ENCODE measurements around the gene LGI1. TPM values are rescaled to one million over a fixed set of nuclear protein-coding genes. Genes with fewer than 3 reads are reported as not detected.

The LGI1 gene
- polyA plus RNA-seq: not detected

DNA sequence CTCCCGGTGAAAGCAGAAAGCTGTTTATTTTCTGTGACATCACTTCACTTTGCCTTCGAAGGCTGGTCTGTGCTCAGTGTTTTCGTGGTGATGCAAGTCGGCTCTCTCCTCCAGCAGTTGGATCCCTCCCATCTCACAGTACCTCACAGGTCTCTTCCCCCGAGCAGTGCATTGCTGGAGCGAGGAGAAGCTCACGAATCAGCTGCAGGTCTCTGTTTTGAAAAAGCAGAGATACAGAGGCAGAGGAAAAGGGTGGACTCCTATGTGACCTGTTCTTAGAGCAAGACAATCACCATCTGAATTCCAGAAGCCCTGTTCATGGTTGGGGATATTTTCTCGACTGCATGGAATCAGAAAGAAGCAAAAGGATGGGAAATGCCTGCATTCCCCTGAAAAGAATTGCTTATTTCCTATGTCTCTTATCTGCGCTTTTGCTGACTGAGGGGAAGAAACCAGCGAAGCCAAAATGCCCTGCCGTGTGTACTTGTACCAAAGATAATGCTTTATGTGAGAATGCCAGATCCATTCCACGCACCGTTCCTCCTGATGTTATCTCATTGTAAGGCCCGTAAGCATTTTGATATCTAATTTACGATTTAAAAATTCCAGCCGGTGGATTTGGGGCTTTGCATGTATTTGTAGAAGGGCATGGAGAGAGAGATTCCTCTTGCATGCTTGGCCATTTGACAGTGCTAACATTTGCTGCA is at the start of gene LGI1:
TSS of gene LGI1 (plus strand) at position 136 of the 707 bp plus-strand sequence. CDS start at position 345, 209 bp downstream.
- no peaks in the 10 kb centered on the region for H3K36me3 Mint-ChIP-seq
- peaks cover 21% of the 10 kb centered on the region for H3K27me3 Mint-ChIP-seq
- no peak within 1 kb of the TSS for H3K4me3 Mint-ChIP-seq
- H3K4me1 Mint-ChIP-seq: peaks cover 0 to 5% (median 4%) of the 10 kb centered on the region in 3 donors
- H3K9me3 Mint-ChIP-seq: no peaks in the 10 kb centered on the region
- no peak within 1 kb of the TSS for H3K27ac Mint-ChIP-seq

DNA sequence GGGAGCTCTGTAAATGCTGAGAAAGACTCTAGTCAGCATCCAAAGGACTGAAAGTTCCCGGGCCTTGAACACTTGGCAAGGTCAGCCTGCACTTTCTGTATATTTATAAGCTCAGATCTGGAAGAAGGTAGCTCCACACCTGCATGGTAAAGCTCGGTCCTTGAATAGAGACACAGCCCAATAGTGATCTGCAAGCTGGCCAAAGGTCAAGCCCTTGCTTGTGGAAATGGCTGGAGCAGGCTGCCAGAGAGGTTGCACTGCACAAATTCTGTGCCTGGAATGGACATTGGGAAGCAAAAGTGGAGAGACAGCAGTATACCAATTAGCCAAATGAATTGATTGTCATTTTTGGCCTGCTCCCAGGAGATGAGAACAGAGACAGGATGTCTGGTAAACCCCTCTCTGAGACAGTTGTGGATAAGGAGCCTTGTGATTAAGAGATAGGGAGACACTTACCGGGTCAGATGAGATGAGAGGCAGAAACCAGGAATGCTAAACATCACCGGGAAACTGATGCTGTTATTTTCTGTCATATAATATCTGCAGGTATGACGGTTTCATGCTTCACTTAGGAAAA is 47.3 kb upstream of the LGI1 start:
- Mint-ChIP-seq H3K27ac (no peak overlapping the region), H3K27me3 (peaks cover 1% of the 10 kb centered on the region), H3K4me1 (peaks cover 0 to 4% (median 0%) of the 10 kb centered on the region in 3 donors), H3K4me3 (no peak overlapping the region), H3K9me3 (peaks cover 0 to 2% (median 0%) of the 10 kb centered on the region in 3 donors), H3K36me3 (no peaks in the 10 kb centered on the region)

DNA sequence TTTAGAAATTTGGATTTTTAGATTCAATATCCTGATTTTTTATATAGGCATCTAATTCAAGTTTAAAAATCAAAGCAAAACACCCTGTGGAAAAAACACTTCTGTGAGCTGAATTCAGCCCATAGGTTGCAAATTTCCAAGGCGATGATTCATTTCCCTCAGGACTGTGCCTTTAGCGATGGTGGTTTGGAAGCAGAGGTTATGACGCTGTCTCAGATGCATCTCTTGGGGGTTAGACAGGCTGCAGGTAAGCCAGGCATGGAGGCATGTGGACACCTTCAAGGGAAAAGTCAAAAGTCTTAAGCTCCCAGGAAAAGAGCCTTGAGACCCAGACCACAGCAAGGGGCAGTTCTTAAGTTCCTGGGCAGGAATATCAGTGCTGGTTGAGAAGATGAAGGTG is 45.8 kb upstream of the LGI1 start:
- peaks cover 0 to 6% (median 0%) of the 10 kb centered on the region in 3 donors for H3K4me1 Mint-ChIP-seq
- no peaks in the 10 kb centered on the region for H3K36me3 Mint-ChIP-seq
- peaks cover 0 to under 1% (median 0%) of the 10 kb centered on the region in 3 donors for H3K9me3 Mint-ChIP-seq
- peaks cover 1% of the 10 kb centered on the region for H3K27me3 Mint-ChIP-seq
- H3K27ac Mint-ChIP-seq: no peak overlapping the region
- H3K4me3 Mint-ChIP-seq: no peak overlapping the region

DNA sequence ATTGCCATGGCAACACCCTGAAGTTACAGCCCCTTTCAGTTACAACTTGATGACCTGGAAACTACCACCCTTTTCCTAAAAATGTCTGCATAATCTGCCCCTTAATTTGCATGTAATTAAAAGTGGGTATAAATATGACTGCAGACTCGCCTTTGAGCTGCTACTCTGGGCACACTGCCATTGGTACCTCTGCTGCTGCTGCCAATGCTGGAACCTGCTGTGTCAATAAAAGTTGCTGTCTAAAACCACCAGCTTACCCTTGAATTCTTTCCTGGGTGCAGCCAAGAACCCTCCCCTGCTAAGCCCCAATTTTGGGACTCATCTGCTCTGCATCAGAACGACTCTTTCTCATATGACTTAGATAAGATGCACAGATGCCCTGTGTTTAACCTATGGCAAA is 45.1 kb upstream of the LGI1 start:
- H3K27ac Mint-ChIP-seq: no peak overlapping the region
- no peaks in the 10 kb centered on the region for H3K9me3 Mint-ChIP-seq
- H3K4me3 Mint-ChIP-seq: no peak overlapping the region
- peaks cover 4% of the 10 kb centered on the region for H3K27me3 Mint-ChIP-seq
- H3K4me1 Mint-ChIP-seq: peaks cover 0 to 6% (median 0%) of the 10 kb centered on the region in 3 donors
- H3K36me3 Mint-ChIP-seq: no peaks in the 10 kb centered on the region

DNA sequence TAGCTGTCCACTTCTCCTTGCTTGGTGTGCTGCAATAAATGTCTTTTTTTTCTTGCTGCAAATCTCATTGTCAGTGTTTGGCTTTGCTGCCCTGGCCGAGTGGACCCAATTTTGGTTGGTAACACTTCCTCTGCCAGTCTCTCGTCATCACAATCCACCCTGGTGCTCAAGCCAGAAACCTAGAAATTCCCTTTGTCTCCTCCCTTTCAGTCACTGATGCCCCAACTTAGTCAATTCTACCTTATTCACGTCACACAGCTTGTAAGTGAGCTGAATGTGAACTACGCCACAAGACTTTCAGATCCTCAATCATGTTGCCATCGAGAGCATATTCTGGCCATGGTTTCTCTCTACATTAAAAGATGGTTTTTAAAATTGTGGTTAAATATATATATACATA is 42.4 kb upstream of the LGI1 start:
- Mint-ChIP-seq H3K9me3 (no peaks in the 10 kb centered on the region), H3K27me3 (peaks cover 5% of the 10 kb centered on the region), H3K4me3 (peak overlapping the region in 1 of 4 donors; percentile 4), H3K4me1 (peaks cover 3 to 8% (median 8%) of the 10 kb centered on the region in 3 donors), H3K27ac (no peak overlapping the region), H3K36me3 (no peaks in the 10 kb centered on the region)

DNA sequence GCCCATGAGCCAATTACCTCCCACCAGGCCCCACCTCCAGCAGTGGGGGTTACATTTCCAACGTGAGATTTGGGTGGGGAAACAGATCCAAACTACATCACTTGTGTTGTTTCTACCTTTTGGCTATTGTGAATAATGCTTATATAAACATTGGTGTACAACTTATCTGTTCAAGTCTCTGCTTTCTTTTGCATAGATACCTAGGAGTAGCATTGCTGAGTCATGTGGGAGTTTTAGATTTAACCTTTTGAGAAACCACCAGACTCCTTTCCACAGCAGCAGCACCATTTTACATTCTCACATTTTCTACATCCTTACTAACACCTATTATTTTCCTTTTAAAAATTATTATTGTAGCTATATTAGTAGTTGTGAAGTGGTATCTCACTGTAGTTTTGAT is 41.0 kb upstream of the LGI1 start:
- peaks cover 2% of the 10 kb centered on the region for H3K36me3 Mint-ChIP-seq
- H3K9me3 Mint-ChIP-seq: no peaks in the 10 kb centered on the region
- no peak overlapping the region for H3K4me3 Mint-ChIP-seq
- H3K4me1 Mint-ChIP-seq: peaks cover 3 to 8% (median 8%) of the 10 kb centered on the region in 3 donors
- peaks cover 5% of the 10 kb centered on the region for H3K27me3 Mint-ChIP-seq
- H3K27ac Mint-ChIP-seq: no peak overlapping the region

DNA sequence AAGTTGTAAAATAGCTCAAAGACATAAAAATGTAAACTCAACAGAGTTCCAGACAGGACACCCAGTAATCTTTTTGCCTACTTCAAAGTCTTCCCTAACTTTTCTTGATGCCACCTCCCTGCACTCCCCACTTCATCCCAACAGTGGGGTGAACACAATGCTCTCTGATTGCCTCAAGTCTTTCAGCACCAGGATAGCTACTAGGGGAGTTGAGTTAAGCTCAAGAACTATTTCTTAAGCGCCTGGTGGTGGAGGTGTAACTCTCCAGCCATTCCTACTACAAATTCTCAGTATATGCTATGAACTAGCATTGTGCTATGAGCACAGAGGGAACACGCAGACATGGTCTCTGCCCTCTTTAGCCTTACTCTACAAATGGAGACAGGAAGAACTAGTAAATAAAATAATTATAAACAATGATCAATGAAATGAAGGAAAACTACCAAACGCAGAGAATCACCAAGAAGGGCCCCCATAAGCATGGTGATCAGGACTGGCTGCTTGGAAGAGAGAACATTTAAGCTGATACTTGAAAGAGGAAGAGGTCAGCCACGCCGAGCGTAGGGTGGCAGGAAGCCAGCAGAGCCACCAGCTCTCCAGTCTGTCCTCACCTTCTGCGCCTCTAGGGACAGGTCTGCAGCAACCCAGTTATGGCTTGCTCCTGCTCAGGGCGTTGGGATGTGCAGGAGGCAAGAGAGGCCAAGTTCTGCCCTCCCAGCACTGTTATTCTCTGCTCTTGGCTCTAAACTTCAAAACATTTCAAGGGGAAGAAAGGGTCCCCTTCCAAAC is 38.6 kb upstream of the LGI1 start:
- H3K4me3 Mint-ChIP-seq: no peak overlapping the region
- H3K4me1 Mint-ChIP-seq: peaks cover 3 to 8% (median 8%) of the 10 kb centered on the region in 3 donors
- H3K36me3 Mint-ChIP-seq: peaks cover 3% of the 10 kb centered on the region
- peaks cover 3% of the 10 kb centered on the region for H3K27me3 Mint-ChIP-seq
- no peak overlapping the region for H3K27ac Mint-ChIP-seq
- H3K9me3 Mint-ChIP-seq: no peaks in the 10 kb centered on the region

DNA sequence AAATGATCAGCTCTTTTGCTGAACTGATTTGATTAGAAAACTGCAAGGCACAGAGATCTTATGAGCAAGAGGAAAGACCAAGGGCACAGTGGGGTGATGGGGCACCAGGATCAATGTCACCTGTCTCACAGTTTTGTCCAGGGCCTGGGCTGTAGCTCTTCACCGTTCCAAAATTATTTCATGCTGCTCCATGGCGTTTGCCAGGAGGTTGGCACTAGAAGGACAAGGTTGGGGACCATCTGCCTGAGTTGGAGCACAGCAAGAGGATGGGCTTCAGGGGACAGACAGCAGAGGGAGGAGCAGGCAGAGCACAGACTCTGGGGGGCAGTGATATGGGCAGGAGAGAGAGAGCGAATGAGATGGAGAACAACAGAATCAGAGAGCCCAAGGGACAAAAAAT is 37.8 kb upstream of the LGI1 start:
- no peaks in the 10 kb centered on the region for H3K9me3 Mint-ChIP-seq
- H3K4me1 Mint-ChIP-seq: peaks cover 3 to 8% (median 8%) of the 10 kb centered on the region in 3 donors
- no peak overlapping the region for H3K27ac Mint-ChIP-seq
- peaks cover 3% of the 10 kb centered on the region for H3K36me3 Mint-ChIP-seq
- H3K27me3 Mint-ChIP-seq: peaks cover 5% of the 10 kb centered on the region
- H3K4me3 Mint-ChIP-seq: no peak overlapping the region

DNA sequence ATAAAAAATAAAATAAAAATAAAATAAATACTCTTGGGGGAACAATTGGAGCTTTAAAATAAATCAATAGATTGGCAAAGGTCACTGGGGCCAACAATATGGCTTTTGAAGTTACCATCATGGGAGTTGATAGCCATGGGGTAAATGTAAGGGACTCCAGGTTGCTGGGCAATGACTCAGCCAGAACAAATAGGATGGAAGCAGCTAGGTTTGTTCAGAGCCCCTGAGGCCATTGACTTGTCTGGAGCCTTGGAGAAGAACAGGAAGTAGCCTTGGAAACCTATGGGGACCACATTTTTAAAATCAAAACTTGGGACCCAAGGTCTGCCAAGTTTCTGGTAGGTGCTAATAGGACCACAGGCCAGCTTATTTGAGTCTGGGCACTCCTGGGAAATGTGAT is 35.2 kb upstream of the LGI1 start:
- peaks cover 0 to 2% (median 0%) of the 10 kb centered on the region in 3 donors for H3K9me3 Mint-ChIP-seq
- H3K4me1 Mint-ChIP-seq: peaks cover 2 to 8% (median 3%) of the 10 kb centered on the region in 3 donors
- H3K36me3 Mint-ChIP-seq: peaks cover 3% of the 10 kb centered on the region
- H3K27me3 Mint-ChIP-seq: peaks cover 4% of the 10 kb centered on the region
- H3K27ac Mint-ChIP-seq: no peak overlapping the region
- H3K4me3 Mint-ChIP-seq: no peak overlapping the region

DNA sequence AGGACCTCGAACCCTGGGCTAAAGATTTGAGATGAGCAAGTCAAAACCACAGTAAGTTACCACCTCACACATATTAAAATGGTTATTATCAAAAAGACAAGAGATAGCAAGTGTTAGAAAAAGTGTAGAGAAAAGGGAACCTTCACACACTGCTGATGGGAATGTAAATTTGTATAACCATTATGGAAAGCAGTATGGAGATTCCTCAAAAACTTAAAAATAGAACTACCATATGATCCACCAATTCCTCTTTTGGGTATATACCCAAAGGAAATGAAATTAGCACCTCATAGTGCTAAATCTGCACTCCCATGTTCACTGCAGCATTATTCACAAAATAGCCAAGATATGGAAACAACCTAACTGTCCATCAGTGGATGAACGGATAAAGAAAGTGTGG is 34.6 kb upstream of the LGI1 start:
- H3K4me3 Mint-ChIP-seq: no peak overlapping the region
- peaks cover 3% of the 10 kb centered on the region for H3K36me3 Mint-ChIP-seq
- no peak overlapping the region for H3K27ac Mint-ChIP-seq
- peaks cover 0 to 4% (median 3%) of the 10 kb centered on the region in 3 donors for H3K9me3 Mint-ChIP-seq
- H3K4me1 Mint-ChIP-seq: peaks cover 2 to 8% (median 3%) of the 10 kb centered on the region in 3 donors
- peaks cover 3% of the 10 kb centered on the region for H3K27me3 Mint-ChIP-seq

DNA sequence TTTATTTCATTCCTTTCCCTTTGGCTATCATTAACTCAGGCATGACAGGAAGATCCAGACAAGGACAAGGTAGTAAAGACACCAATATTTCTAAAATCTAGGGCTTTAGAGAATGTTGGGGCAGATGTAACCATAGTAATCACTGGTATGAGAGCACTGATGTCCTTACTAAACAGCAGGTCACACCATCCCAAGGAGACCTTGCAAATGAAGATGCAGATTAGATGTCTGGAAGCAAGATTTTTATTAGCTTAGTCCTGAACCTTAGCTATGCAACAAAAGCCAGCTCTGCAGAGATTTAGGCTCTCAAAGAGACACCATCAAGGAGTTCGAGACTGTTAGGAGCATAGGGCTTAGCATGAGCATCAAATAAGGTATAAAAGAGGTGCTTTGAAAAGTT is 31.7 kb upstream of the LGI1 start:
- Mint-ChIP-seq H3K4me3 (no peak overlapping the region), H3K27ac (no peak overlapping the region), H3K27me3 (peaks cover 12% of the 10 kb centered on the region), H3K9me3 (peaks cover 0 to 4% (median 3%) of the 10 kb centered on the region in 3 donors), H3K36me3 (peaks cover 3% of the 10 kb centered on the region), H3K4me1 (no peaks in the 10 kb centered on the region)

DNA sequence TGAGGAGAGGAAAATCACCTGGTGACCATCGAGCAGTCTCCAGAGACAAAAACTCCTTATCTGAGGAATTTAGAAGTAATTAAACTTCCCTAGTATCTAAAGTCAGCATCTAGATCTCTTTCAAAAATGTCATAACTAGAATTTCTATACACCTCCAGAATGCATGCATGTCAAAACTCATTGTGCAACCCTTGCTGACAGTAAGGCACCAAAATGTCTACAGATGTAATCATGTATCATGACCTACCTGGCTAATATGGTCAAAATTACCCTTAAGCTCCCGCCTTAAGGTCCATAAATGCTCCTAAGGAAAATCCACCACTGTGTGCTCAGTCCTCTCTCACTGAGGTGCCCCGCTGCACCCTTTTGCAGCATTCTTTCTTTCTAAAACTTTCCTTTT is 16.4 kb upstream of the LGI1 start:
- no peaks in the 10 kb centered on the region for H3K36me3 Mint-ChIP-seq
- H3K4me3 Mint-ChIP-seq: peak overlapping the region in 1 of 4 donors; percentile 74
- H3K9me3 Mint-ChIP-seq: no peaks in the 10 kb centered on the region

DNA sequence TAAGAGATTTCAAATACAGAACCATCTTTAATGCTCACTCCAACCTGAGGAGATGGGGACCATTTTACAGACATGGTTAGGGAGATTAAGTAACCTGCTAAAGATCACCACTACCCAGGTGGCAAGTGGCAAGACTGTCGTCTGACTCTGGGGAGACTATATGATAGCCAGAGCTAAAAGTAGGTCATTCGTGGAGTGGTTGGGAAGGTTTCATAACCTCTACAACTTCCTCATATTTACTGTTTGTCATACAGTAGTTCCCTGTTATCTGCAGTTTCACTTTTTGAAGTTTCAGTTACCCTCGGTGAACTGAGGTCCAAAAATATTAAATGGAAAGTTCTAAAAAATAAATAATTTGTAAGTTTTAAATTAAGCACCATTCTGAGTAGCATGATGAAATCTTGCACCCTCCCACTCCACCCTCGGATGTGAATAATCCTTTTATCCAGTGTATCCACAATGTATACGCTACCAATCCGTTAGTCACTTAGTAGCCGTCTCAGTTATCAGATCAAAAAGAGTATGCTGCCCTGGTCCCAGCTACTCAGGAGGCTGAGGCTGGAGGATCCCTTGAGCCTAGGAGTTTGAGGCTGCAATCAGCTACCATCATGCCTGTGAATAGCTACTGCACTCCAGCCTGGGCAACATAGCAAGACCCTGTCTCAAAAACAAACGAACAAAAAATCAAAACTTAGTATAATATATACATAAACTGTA is 14.9 kb upstream of the LGI1 start:
- Mint-ChIP-seq H3K27ac (peak overlapping the region in 1 of 3 donors; percentile 77), H3K4me1 (peaks cover 6 to 14% (median 10%) of the 10 kb centered on the region in 3 donors), H3K36me3 (no peaks in the 10 kb centered on the region), H3K4me3 (peak overlapping the region in 3 of 4 donors; percentile 38 to 67 (median 47)), H3K9me3 (no peaks in the 10 kb centered on the region), H3K27me3 (peaks cover 6% of the 10 kb centered on the region)

More for the DNA sequence above, 16.4 kb upstream of the LGI1 start:
- H3K27ac Mint-ChIP-seq: no peak overlapping the region
- peaks cover 6% of the 10 kb centered on the region for H3K27me3 Mint-ChIP-seq
- peaks cover 5 to 9% (median 6%) of the 10 kb centered on the region in 3 donors for H3K4me1 Mint-ChIP-seq

DNA sequence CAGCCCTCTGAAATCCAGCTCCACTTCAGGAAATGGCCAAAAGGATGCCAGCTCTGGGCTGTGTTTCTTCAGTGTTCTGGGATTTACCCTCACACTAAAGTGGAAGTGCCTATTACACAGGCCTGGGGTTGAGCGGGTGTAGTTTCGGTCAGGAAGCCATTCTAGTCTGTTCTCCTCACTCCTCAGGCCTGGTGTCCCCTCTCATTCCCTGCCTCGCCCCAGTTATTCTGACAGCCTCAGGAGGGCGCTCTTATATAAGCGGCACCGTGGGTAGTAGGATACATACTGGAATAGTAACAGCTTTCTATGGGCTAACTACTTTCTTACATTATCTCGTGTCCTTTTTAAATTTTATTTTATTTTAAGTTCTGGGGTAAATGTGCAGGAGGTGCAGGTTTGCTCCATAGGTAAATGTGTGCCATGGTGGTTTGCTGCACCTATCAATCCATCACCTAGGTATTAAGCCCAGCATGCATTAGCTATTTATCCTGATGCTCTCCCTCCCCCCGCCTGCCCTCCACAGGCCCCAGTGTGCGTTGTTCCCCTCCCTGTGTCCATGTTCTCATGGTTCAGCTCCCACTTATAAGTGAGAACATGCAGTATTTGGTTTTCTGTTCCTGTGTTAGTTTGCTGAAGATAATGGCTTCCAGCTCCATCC is 12.2 kb upstream of the LGI1 start:
- H3K27me3 Mint-ChIP-seq: peaks cover 4% of the 10 kb centered on the region
- H3K4me3 Mint-ChIP-seq: no peak overlapping the region
- H3K9me3 Mint-ChIP-seq: no peaks in the 10 kb centered on the region
- no peaks in the 10 kb centered on the region for H3K36me3 Mint-ChIP-seq
- H3K4me1 Mint-ChIP-seq: peaks cover 6 to 14% (median 10%) of the 10 kb centered on the region in 3 donors
- no peak overlapping the region for H3K27ac Mint-ChIP-seq
